Measurements from ENCODE around the gene PAQR5. TPM values are rescaled to one million over a fixed set of nuclear protein-coding genes. Genes with fewer than 3 reads are reported as not detected.

Gene PAQR5
- total RNA-seq, 2 donors from 2014 or later, result 36.3 to 71.1 TPM

GRCh38 chr15:69351333-69351732 is 52.6 kb downstream of the PAQR5 start:
- Histone ChIP-seq H3K27ac (no peak overlapping the region), H3K9ac (ENCODE audit: low read depth in 2 of 2, low read length in 2 of 2) (no peak overlapping the region), H3K27me3 (no peaks in the 10 kb centered on the region), H3K9me3 (no peaks in the 10 kb centered on the region), H3K4me3 (no peak overlapping the region), H3K36me3 (no peaks in the 10 kb centered on the region), H3K4me1 (no peaks in the 10 kb centered on the region)
- DNase-seq, result no peak
- intact Hi-C loops (cut with DNase I), result no loop called here
- TF ChIP-seq, protein P1, sequence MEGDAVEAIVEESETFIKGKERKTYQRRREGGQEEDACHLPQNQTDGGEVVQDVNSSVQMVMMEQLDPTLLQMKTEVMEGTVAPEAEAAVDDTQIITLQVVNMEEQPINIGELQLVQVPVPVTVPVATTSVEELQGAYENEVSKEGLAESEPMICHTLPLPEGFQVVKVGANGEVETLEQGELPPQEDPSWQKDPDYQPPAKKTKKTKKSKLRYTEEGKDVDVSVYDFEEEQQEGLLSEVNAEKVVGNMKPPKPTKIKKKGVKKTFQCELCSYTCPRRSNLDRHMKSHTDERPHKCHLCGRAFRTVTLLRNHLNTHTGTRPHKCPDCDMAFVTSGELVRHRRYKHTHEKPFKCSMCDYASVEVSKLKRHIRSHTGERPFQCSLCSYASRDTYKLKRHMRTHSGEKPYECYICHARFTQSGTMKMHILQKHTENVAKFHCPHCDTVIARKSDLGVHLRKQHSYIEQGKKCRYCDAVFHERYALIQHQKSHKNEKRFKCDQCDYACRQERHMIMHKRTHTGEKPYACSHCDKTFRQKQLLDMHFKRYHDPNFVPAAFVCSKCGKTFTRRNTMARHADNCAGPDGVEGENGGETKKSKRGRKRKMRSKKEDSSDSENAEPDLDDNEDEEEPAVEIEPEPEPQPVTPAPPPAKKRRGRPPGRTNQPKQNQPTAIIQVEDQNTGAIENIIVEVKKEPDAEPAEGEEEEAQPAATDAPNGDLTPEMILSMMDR (IDR thresholded peaks at IDR 0.05), result no peak

DNA sequence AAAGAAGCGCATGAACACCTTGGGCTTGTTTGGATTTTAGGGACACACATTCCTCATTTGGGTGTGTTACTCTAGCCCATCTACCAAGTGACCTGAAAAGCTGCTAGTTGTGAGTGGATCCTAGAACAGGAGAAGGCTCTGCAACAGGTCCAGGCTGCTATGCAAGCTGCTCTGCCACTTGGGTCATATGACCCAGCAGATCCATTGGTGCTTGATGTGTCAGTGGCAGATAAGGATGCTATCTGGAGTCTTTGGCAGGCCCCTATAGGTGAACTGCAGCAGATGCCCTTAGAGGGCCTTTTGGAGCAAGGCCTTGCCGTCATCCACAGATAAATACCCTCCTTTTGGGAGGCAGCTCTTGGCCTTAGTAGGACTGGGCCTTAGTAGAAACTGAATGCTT is 53.2 kb downstream of the PAQR5 start:
- no peaks in the 10 kb centered on the region for H3K36me3 ChIP-seq
- DNase-seq, result no peak
- no peak overlapping the region for H3K27ac ChIP-seq
- H3K9ac ChIP-seq (ENCODE audit: low read depth in 2 of 2, low read length in 2 of 2), result no peak overlapping the region
- H3K27me3 ChIP-seq, result no peaks in the 10 kb centered on the region
- no peak overlapping the region for H3K4me3 ChIP-seq
- no peaks in the 10 kb centered on the region for H3K9me3 ChIP-seq
- intact Hi-C loops (cut with DNase I), result no loop called here
- TF ChIP-seq, protein P1 (IDR thresholded peaks at IDR 0.05), result no peak
- no peaks in the 10 kb centered on the region for H3K4me1 ChIP-seq

DNA sequence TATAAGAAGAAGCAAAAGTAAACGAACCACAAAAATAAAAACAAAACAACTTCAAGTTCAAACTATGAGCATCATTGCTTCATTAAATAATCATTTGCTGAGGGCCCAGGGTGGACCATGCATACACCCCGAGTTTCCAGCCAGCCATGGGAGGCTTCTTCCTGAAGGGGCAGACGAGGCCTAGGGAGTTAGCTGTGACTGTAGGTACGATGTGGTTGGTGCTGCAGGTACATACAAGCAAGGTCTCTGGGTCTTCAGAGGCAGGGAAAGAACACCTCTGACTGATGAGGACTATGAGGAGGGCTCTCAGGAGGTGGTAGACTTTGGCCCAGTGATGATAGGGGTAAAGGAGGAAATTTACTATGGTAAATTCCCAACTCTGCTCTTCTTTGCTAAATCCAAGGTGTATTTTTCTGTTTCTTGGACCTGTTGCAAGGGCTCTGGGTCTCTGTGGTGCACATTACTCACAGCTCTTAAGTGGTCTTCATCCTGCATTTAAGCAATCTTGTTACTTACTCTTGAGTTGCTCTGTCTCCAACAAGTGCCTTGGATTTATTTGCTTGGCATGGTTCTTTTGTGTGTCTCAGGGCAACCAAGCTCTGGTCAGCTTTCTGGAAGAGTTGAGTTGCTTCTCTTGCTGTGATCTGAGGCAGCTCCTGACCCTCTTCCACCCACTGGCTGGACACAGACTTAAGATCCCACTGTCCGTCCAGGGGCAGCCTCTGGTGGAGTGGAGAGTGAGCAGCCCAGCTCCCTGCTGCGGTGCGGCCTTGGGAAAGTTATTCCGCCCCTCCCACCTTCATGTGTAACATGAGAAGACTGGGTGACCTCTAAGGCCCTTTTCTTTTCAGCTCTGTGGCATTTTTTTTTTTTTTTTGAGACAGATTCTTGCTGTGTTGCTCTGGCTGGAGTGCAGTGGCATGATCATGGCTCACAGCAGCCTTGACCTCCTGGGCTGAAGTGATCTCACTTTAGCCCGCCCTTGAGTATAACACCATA is 59.4 kb downstream of the PAQR5 start:
- Histone ChIP-seq H3K27me3 (no peaks in the 10 kb centered on the region), H3K36me3 (no peaks in the 10 kb centered on the region), H3K9ac (ENCODE audit: low read depth in 2 of 2, low read length in 2 of 2) (no peak overlapping the region), H3K9me3 (no peaks in the 10 kb centered on the region), H3K4me1 (no peaks in the 10 kb centered on the region), H3K4me3 (no peak overlapping the region), H3K27ac (no peak overlapping the region)
- TF ChIP-seq, protein P1 (IDR thresholded peaks at IDR 0.05), result no peak
- DNase-seq, result peak; percentile 15
- intact Hi-C loops (cut with DNase I), result no loop called here

DNA sequence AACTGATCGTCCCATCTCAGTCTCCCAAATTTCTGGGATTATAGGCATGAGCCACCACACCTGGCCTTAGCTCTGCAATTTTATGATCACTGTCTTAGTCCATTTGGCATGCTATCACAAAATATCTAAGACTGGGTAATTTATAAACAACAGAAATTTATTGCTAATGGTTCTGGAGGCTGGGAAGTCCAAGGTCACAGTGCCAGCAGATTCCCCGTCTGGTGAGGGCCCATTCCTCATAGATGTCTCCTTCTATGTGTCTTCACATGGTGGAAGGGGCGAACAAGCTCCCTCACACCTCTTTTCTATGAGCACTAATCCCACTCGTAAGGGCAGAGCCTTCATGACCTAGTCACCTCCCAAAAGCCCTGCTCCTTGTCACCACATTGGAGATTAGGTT is 60.1 kb downstream of the PAQR5 start:
- TF ChIP-seq, protein P1 (IDR thresholded peaks at IDR 0.05), result no peak
- no peaks in the 10 kb centered on the region for H3K36me3 ChIP-seq
- H3K27me3 ChIP-seq, result no peaks in the 10 kb centered on the region
- no peak overlapping the region for H3K27ac ChIP-seq
- H3K9ac ChIP-seq (ENCODE audit: low read depth in 2 of 2, low read length in 2 of 2), result no peak overlapping the region
- H3K4me3 ChIP-seq, result no peak overlapping the region
- no peaks in the 10 kb centered on the region for H3K9me3 ChIP-seq
- H3K4me1 ChIP-seq, result no peaks in the 10 kb centered on the region
- intact Hi-C loops (cut with DNase I), result no loop called here
- no peak for DNase-seq

- TF ChIP-seq, protein P1 (IDR thresholded peaks at IDR 0.05), result no peak
- Histone ChIP-seq H3K36me3 (no peaks in the 10 kb centered on the region), H3K4me1 (no peaks in the 10 kb centered on the region), H3K27ac (no peak overlapping the region), H3K9me3 (no peaks in the 10 kb centered on the region), H3K27me3 (no peaks in the 10 kb centered on the region), H3K4me3 (no peak overlapping the region), H3K9ac (ENCODE audit: low read depth in 2 of 2, low read length in 2 of 2) (no peak overlapping the region)
- intact Hi-C loops (cut with DNase I), result no loop called here
- no peak for DNase-seq
These were observed 61.0 kb downstream of the PAQR5 start for GRCh38 chr15:69359722-69360121.

All from colonic mucosa (tissue), 4 donors.